HepG2 (cell line): Measurements from ENCODE around the gene ZER1. TPM values are rescaled to one million over a fixed set of nuclear protein-coding genes. Genes with fewer than 3 reads are reported as not detected.

ENCODE experiments used
- ATAC-seq: fragments of 200-7000 bp; cut with Tn5 transposase; 3 replicates; pipeline ENCODE4 v1.9.1; 2020; ENCODE audit warnings: mild to moderate bottlenecking, moderate library complexity
- BruUV-seq: library from RNA; stranded (reverse); fragments of 400-500 nt; replicated peaks from 2 replicates; lab custom pipeline; 2021; lab: Mats Ljungman, UMichigan
- CTCF ChIA-PET: fragments of 300-600 bp; formaldehyde crosslinking; extraction: SDS; loops from one replicate; lab custom pipeline; 2021; ENCODE audit warnings: low total read pairs, inconsistent platforms, low intra/inter-chr PET ratio; lab: Yijun Ruan, JAX
- POLR2A ChIA-PET: fragments of 350-600 bp; sonication (Branson Sonifier 250); formaldehyde crosslinking; loops from one replicate; lab custom pipeline; 2020; ENCODE audit warnings: antibody characterized with exemption, inconsistent platforms; lab: Yijun Ruan, JAX
- DNase-seq: peaks from one replicate; pipeline ENCODE4 v3.0.0-alpha.2; 2015; ENCODE audit warnings: low spot score
- FAIRE-seq: peaks from 3 replicates; lab custom pipeline; 2011; peaks lifted over from hg19 to GRCh38; lab: Jason Lieb, UNC
- H2AFZ ChIP-seq: one replicate; pipeline ENCODE4 v1.6.1; 2011; ENCODE audit warnings: low read length, inconsistent platforms
- H3K27ac ChIP-seq: fragments of 300-600 bp; 3 replicates; pipeline ENCODE4 v1.8.0; 2011; ENCODE audit warnings: mixed run types, mild to moderate bottlenecking, mixed read lengths, low read length, inconsistent platforms; ENCODE audit not compliant: insufficient read depth; ENCODE audit errors: extremely low read length
- H3K27me3 ChIP-seq, 2 experiments: fragments of 200-600 bp in 1 of 2; 2 replicates in 1 of 2; 3 replicates in 1 of 2; pipeline versions ENCODE4 v1.6.0 to v1.8.0; 2011; ENCODE audit warnings: low read length in 2 of 2, mild to moderate bottlenecking in 2 of 2, moderate library complexity in 2 of 2, inconsistent platforms in 1 of 2; ENCODE audit not compliant: insufficient read depth in 2 of 2, control insufficient read depth in 1 of 2
- H3K36me3 ChIP-seq, 2 experiments: fragments of 200-600 bp in 1 of 2; replicated peaks in 1 of 2; 2 replicates in 1 of 2; 3 replicates in 1 of 2; pipeline versions ENCODE4 v1.5.1 to v1.8.0; 2011; ENCODE audit warnings: low read length in 2 of 2, inconsistent platforms in 1 of 2; ENCODE audit not compliant: insufficient read depth in 2 of 2, control insufficient read depth in 1 of 2
- H3K4me1 ChIP-seq: 2 replicates; pipeline ENCODE4 v1.5.1; 2012; ENCODE audit warnings: low read length, inconsistent platforms; ENCODE audit not compliant: insufficient read depth
- H3K4me2 ChIP-seq: 2 replicates; pipeline ENCODE4 v1.6.0; 2011; ENCODE audit warnings: low read depth, low read length, inconsistent platforms
- H3K4me3 ChIP-seq, 3 experiments: fragments of 200-600 bp in 1 of 3; sonication (generic), shearing (Covaris generic) in 1 of 3; replicated peaks in 1 of 3; 2 replicates each; pipeline ENCODE4 v1.5.1; 2011 to 2016; ENCODE audit warnings: low read length in 3 of 3, inconsistent platforms in 2 of 3, low read depth in 2 of 3, mild to moderate bottlenecking in 2 of 3, control low read depth in 1 of 3, mixed read lengths in 1 of 3; ENCODE audit not compliant: insufficient read depth in 1 of 3
- H3K79me2 ChIP-seq: one replicate; pipeline ENCODE4 v1.6.1; 2011; ENCODE audit warnings: low read length, inconsistent platforms; ENCODE audit not compliant: insufficient read depth
- H3K9ac ChIP-seq: 2 replicates; pipeline ENCODE4 v1.6.0; 2011; ENCODE audit warnings: mild to moderate bottlenecking, low read depth, low read length, inconsistent platforms; ENCODE audit not compliant: insufficient read depth
- H3K9me3 ChIP-seq: 2 replicates; pipeline ENCODE4 v1.5.1; 2012; ENCODE audit warnings: mild to moderate bottlenecking, low read length
- H4K20me1 ChIP-seq: 2 replicates; pipeline ENCODE4 v1.6.0; 2011; ENCODE audit warnings: inconsistent platforms, mild to moderate bottlenecking, low read length, moderate library complexity; ENCODE audit not compliant: insufficient read depth
- BORCS8-MEF2B ChIP-seq: sonication (generic); formaldehyde crosslinking; IDR thresholded peaks from 2 replicates; pipeline ENCODE4 v1.8.0; 2022; ENCODE audit warnings: mild to moderate bottlenecking, missing genetic modification reagents
- FIP1L1 ChIP-seq: fragments of 200-400 bp; formaldehyde crosslinking; IDR thresholded peaks from 2 replicates; pipeline ENCODE4 v1.6.1; 2018; ENCODE audit warnings: low read depth, mild to moderate bottlenecking, low read length, moderate library complexity, borderline replicate concordance; ENCODE audit not compliant: insufficient read depth
- GFI1 ChIP-seq: sonication (generic); formaldehyde crosslinking; IDR thresholded peaks from 2 replicates; pipeline ENCODE4 v1.5.0; 2020; ENCODE audit warnings: missing genetic modification reagents, mild to moderate bottlenecking, borderline replicate concordance
- HMG20A ChIP-seq: IDR thresholded peaks from 2 replicates; pipeline ENCODE4 v1.6.1; 2016; ENCODE audit warnings: borderline replicate concordance
- HNRNPL ChIP-seq: fragments of 200-400 bp; formaldehyde crosslinking; IDR thresholded peaks from 2 replicates; pipeline ENCODE4 v1.6.1; 2017; ENCODE audit warnings: mild to moderate bottlenecking, low read depth, low read length
- KDM2A ChIP-seq: sonication (generic); formaldehyde crosslinking; IDR thresholded peaks from 2 replicates; pipeline ENCODE4 v1.4.0; 2020; ENCODE audit warnings: low read depth, missing genetic modification reagents, borderline replicate concordance
- MXI1 ChIP-seq: IDR thresholded peaks from 3 replicates; pipeline ENCODE4 v1.6.1; 2012; ENCODE audit warnings: low read depth, low read length, inconsistent platforms, borderline replicate concordance
- POLR2A ChIP-seq, 2 experiments: IDR thresholded peaks; 2 replicates each; pipeline ENCODE4 v1.6.1; 2011; ENCODE audit warnings: low read depth in 2 of 2, low read length in 2 of 2, mild to moderate bottlenecking in 1 of 2, moderate library complexity in 1 of 2; ENCODE audit not compliant: insufficient read depth in 1 of 2
- RARG ChIP-seq: sonication (generic); formaldehyde crosslinking; IDR thresholded peaks from 2 replicates; pipeline ENCODE4 v1.4.0; 2020; ENCODE audit warnings: low read depth, mild to moderate bottlenecking, missing genetic modification reagents
- RFX1 ChIP-seq: fragments of 450-650 bp; IDR thresholded peaks from 2 replicates; pipeline ENCODE4 v1.6.1; 2017
- YY1 ChIP-seq: IDR thresholded peaks from 2 replicates; pipeline ENCODE4 v1.6.1; 2011; ENCODE audit warnings: low read length, low read depth, moderate library complexity, mild to moderate bottlenecking; ENCODE audit not compliant: insufficient read depth, insufficient replicate concordance
- ZBTB1 ChIP-seq: sonication (generic); formaldehyde crosslinking; IDR thresholded peaks from 2 replicates; pipeline ENCODE4 v1.4.0; 2020; ENCODE audit warnings: missing genetic modification reagents, borderline replicate concordance
- ZMAT3 ChIP-seq: sonication (generic); formaldehyde crosslinking; conservative IDR thresholded peaks from 2 replicates; pipeline ENCODE4 v1.7.0; 2021; ENCODE audit warnings: missing genetic modification reagents
- ZNF143 ChIP-seq: sonication (generic); formaldehyde crosslinking; IDR thresholded peaks from 2 replicates; pipeline ENCODE4 v1.4.0; 2020; ENCODE audit warnings: missing genetic modification reagents
- ZNF570 ChIP-seq: sonication (generic); formaldehyde crosslinking; IDR thresholded peaks from 2 replicates; pipeline ENCODE4 v1.4.0; 2020; ENCODE audit warnings: mild to moderate bottlenecking, missing genetic modification reagents, borderline replicate concordance
- ZNF768 ChIP-seq: sonication (generic); formaldehyde crosslinking; IDR thresholded peaks from 2 replicates; pipeline ENCODE4 v1.4.0; 2020; ENCODE audit warnings: missing genetic modification reagents
- ZNF878 ChIP-seq: sonication (generic); formaldehyde crosslinking; IDR thresholded peaks from 2 replicates; pipeline ENCODE4 v1.8.1; 2023; ENCODE audit warnings: mild to moderate bottlenecking, missing genetic modification reagents, moderate library complexity
- WGBS: methylation state at CpG from one replicate; pipeline ENCODE4 v1.1.6; 2017; ENCODE audit warnings: low lambda C conversion rate; 5-methylcytosine and 5-hydroxymethylcytosine counted together
- in situ Hi-C: cut with HindIII; loops from 2 replicates; pipeline ENCODE4 v1.10.0; 2017; ENCODE audit warnings: low pct_unique_long_range_greater_than_20kb; ENCODE audit not compliant: extremely low pct_ligation_motif_present
- intact Hi-C: fragments of 100-400 bp; cut with micrococcal nuclease; formaldehyde crosslinking; loops from one replicate; pipeline ENCODE4 v1.10.0; 2022; ENCODE audit not compliant: unreplicated experiment
- polyA plus RNA-seq, 8 experiments: library from polyadenylated mRNA; depleted of rRNA in 3 of 8; stranded (reverse) in 7 of 8; unstranded in 1 of 8; fragments of >200 nt; fragmentation: Illumina TruSeq in 4 of 8; extraction: Trizol in 4 of 8; gene quantifications; 2 replicates each; pipeline versions ENCODE4 v1.2.1 to v1.2.3, GENCODE V29; 2011 to 2016; ENCODE audit warnings: low read depth in 4 of 8, missing spikeins in 1 of 8, mixed read lengths in 1 of 8; ENCODE audit not compliant: insufficient read depth in 1 of 8
- total RNA-seq, 5 experiments: library from RNA; depleted of rRNA; stranded (reverse); fragments of >200 nt; fragmentation: Illumina TruSeq; extraction: Trizol; gene quantifications; 2 replicates each; pipeline ENCODE4 v1.2.3, GENCODE V29; 2016; ENCODE audit warnings: low read depth in 1 of 5
- TF ChIP-seq, protein P1 (sequence below): sonication (generic); formaldehyde crosslinking; IDR thresholded peaks from 2 replicates; pipeline ENCODE4 v1.4.0; 2020; ENCODE audit warnings: missing genetic modification reagents, borderline replicate concordance

The ZER1 gene
- total and polyA plus RNA-seq, 2 of the 13 experiments (the other 11 are each of a cell fraction or from before 2014, with no cell fraction given), result 7.7 to 40.0 TPM

GRCh38 chr9:128787659-128788058 lies 15.9 kb upstream of the ZER1 start (continued):
- TF ChIP-seq ZMAT3 (no peak), GFI1 (CRISPR knock-in tag) (no peak), HMG20A (CRISPR knock-in tag) (no peak), ZNF143 (CRISPR knock-in tag) (no peak), RFX1 (no peak), HNRNPL (no peak)
- TF ChIP-seq, protein P1, sequence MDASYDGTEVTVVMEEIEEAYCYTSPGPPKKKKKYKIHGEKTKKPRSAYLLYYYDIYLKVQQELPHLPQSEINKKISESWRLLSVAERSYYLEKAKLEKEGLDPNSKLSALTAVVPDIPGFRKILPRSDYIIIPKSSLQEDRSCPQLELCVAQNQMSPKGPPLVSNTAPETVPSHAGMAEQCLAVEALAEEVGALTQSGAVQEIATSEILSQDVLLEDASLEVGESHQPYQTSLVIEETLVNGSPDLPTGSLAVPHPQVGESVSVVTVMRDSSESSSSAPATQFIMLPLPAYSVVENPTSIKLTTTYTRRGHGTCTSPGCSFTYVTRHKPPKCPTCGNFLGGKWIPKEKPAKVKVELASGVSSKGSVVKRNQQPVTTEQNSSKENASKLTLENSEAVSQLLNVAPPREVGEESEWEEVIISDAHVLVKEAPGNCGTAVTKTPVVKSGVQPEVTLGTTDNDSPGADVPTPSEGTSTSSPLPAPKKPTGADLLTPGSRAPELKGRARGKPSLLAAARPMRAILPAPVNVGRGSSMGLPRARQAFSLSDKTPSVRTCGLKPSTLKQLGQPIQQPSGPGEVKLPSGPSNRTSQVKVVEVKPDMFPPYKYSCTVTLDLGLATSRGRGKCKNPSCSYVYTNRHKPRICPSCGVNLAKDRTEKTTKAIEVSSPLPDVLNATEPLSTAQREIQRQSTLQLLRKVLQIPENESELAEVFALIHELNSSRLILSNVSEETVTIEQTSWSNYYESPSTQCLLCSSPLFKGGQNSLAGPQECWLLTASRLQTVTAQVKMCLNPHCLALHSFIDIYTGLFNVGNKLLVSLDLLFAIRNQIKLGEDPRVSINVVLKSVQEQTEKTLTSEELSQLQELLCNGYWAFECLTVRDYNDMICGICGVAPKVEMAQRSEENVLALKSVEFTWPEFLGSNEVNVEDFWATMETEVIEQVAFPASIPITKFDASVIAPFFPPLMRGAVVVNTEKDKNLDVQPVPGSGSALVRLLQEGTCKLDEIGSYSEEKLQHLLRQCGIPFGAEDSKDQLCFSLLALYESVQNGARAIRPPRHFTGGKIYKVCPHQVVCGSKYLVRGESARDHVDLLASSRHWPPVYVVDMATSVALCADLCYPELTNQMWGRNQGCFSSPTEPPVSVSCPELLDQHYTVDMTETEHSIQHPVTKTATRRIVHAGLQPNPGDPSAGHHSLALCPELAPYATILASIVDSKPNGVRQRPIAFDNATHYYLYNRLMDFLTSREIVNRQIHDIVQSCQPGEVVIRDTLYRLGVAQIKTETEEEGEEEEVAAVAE (CRISPR knock-in tag), result 0 out of 2 replicates have a peak, but pooled peaks have one; percentile 37

DNA sequence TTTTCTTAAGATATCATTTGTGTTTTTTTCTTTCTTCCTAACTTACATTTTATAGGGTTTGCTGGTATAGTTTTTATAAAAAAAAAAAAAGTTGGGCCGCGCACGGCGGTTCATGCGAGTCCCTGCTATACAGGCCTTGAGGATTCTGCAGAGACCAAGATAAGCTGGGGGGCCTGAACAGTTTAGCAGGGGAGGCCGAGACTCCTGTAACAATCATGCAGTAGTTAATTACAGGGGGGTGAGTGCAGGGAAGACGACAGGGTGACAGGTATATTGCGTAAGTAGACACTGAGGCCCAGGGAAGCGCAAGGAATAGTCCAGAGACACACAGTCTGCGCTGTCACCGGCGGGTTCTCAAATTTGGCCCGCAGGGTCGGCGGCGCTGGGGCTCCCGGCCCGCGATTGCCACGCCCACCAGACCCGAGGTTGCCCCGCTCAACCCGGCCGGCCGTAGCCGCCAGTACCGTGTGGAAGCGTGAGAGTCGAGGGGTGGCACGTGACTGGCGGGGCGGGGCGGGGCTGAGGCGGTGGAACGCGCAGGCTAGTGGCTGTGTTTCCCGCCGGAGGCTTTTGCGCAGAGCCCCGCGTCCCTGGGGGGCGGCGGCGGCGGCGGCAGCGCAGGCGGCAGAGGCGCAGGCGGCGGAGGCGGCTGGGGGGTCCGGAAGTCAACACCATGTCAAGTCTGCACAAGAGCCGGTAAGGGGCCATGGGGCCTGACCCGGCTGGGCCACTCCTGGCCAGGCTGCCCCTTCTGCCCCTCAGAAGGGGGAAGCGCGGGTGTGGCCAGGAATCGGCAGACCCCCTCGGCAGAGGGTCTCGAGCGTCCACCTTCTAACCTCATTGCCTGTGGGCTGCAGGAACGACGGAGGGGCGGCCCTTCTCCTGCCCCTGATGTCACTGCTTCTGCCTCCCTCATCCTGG lies 15.2 kb upstream of the ZER1 start, which contains the start of gene TBC1D13:
TSS of gene TBC1D13 (plus strand) at position 573 of the 921 bp plus-strand sequence. CDS start at position 674, 101 bp downstream.
- Histone ChIP-seq H3K27me3 (no peaks in the 10 kb centered on the region; a peak in 1 of 5 replicates), H3K9me3 (peaks cover 8% of the 10 kb centered on the region), H3K79me2 (no peaks in the 10 kb centered on the region), H3K4me2 (peak within 1 kb of the TSS; percentile 97), H3K9ac (peak within 1 kb of the TSS; percentile 82), H4K20me1 (no peaks in the 10 kb centered on the region), H2AFZ (no peak within 1 kb of the TSS), H3K36me3 (peaks cover 8% of the 10 kb centered on the region in 2 experiments), H3K4me3 (peak within 1 kb of the TSS; percentile 78 to 94 (median 78)), H3K27ac (peak within 1 kb of the TSS; percentile 52), H3K4me1 (peaks cover 26% of the 10 kb centered on the region)
- CTCF ChIA-PET, result interaction anchor here (1.2 kb wide), 1 partner anchor 54 kb away, joined by 4 read pairs; no protein-coding TSS in a partner anchor
- in situ Hi-C loops, result no loop called here
- ATAC-seq (peak; percentile 96), FAIRE-seq (no peak), DNase-seq (peak; percentile 75)
- no TSS peak for BruUV-seq
- intact Hi-C loops, result loop anchor here (1.0 kb wide), 2 partner anchors 15 to 54 kb away; no protein-coding TSS in a partner anchor
- POLR2A ChIA-PET, result interaction anchor here (1.5 kb wide), 1 partner anchor 15 kb away, joined by 3 read pairs; the partner anchor contains the start of gene ZER1
- 16% methylated on average over 28 of the region's 64 CpGs for WGBS
- TF ChIP-seq ZBTB1 (CRISPR knock-in tag) (no peak), RARG (CRISPR knock-in tag) (no peak), ZMAT3 (peak; percentile 98), BORCS8-MEF2B (CRISPR knock-in tag) (peak; percentile 98), ZNF768 (CRISPR knock-in tag) (peak; percentile 81), ZNF878 (CRISPR knock-in tag) (peak; percentile 67; the same call in 1 of the 2 replicates), KDM2A (peak; percentile 92), ZNF570 (CRISPR knock-in tag) (no peak), MXI1 (peak; percentile 80; the same call in 2 of the 3 replicates), FIP1L1 (no peak), YY1 (peak; percentile 85), POLR2A (IDR thresholded peaks at IDR 0.05; ENCODE audit: insufficient read depth in 1 of 2, low read depth in 2 of 2, low read length in 2 of 2) (peak in 1 of 2 experiments; percentile 74; a peak in 2 of 4 replicates)
